ENCODE data around the gene RELN. TPM values are rescaled to one million over a fixed set of nuclear protein-coding genes. Genes with fewer than 3 reads are reported as not detected.

RELN gene
- total and polyA plus RNA-seq, 12 donors = 0.22 to 1.9 (median 0.93) TPM

GRCh38 chr7:103632005-103632639, 357.3 kb downstream of the RELN start:
- H3K9me3 ChIP-seq = no peaks in the 10 kb centered on the region
- no peak for DNase-seq
- H3K36me3 ChIP-seq = no peaks in the 10 kb centered on the region
- no peak for TF ChIP-seq CTCF (IDR thresholded peaks at IDR 0.05)
- no peaks in the 10 kb centered on the region for H3K4me1 ChIP-seq
- H3K27me3 ChIP-seq = no peaks in the 10 kb centered on the region
- H3K27ac ChIP-seq = no peak overlapping the region
- no peak for ATAC-seq
- intact Hi-C loops (cut with DNase I) = no loop called here
- no peak overlapping the region for H3K4me3 ChIP-seq
- 12 to 20% methylated on average over 5 of the region's 5 CpGs for WGBS, 2 donors

GRCh38 chr7:103630318-103630717, 359.1 kb downstream of the RELN start:
- ATAC-seq (no peak), DNase-seq (no peak)
- Histone ChIP-seq H3K4me1 (no peaks in the 10 kb centered on the region), H3K4me3 (no peak overlapping the region), H3K27me3 (no peaks in the 10 kb centered on the region), H3K27ac (no peak overlapping the region), H3K9me3 (no peaks in the 10 kb centered on the region), H3K36me3 (no peaks in the 10 kb centered on the region)
- WGBS, 2 donors = 89 to 92% methylated on average over 2 of the region's 2 CpGs
- intact Hi-C loops (cut with DNase I) = no loop called here
- TF ChIP-seq CTCF (IDR thresholded peaks at IDR 0.05) = no peak

- Histone ChIP-seq H3K27ac (no peak overlapping the region), H3K36me3 (no peaks in the 10 kb centered on the region), H3K4me3 (no peak overlapping the region), H3K9me3 (no peaks in the 10 kb centered on the region), H3K4me1 (no peaks in the 10 kb centered on the region), H3K27me3 (no peaks in the 10 kb centered on the region)
- DNase-seq (no peak), ATAC-seq (no peak)
- intact Hi-C loops (cut with DNase I) = no loop called here
- 74 to 78% methylated on average over 2 of the region's 2 CpGs for WGBS, 2 donors
- TF ChIP-seq CTCF (IDR thresholded peaks at IDR 0.05) = no peak
Observed at GRCh38 chr7:103628742-103629141, 360.7 kb downstream of the RELN start.

- Histone ChIP-seq H3K36me3 (no peaks in the 10 kb centered on the region), H3K27me3 (no peaks in the 10 kb centered on the region), H3K9me3 (no peaks in the 10 kb centered on the region), H3K4me3 (no peak overlapping the region), H3K4me1 (no peaks in the 10 kb centered on the region), H3K27ac (no peak overlapping the region)
- TF ChIP-seq CTCF (IDR thresholded peaks at IDR 0.05) = no peak
- 61 to 67% methylated on average over 1 of the region's 1 CpG for WGBS, 2 donors
- ATAC-seq (no peak), DNase-seq (no peak)
- intact Hi-C loops (cut with DNase I) = no loop called here
Observed at GRCh38 chr7:103626776-103627175, 362.7 kb downstream of the RELN start.
